Breast epithelium (tissue), 3 donors: ENCODE results near the gene SNX30.
"Not testable (repeated sequence)": the region's sequence is repeated elsewhere in the genome, so short reads cannot be mapped to it uniquely, and the experiment has no call there.

Experiments
- CTCF ChIP-seq, 3 donors: fragments of 450-650 bp; IDR thresholded peaks; one replicate each; pipeline ENCODE4 v1.5.1; 2016 to 2017; ENCODE audit warnings: antibody characterized with exemption in 3 of 3, mild to moderate bottlenecking in 3 of 3, moderate library complexity in 3 of 3
- POLR2AphosphoS5 ChIP-seq, 3 donors: sonication (generic); formaldehyde crosslinking; IDR thresholded peaks; one replicate each; pipeline ENCODE4 v1.6.1; 2017; ENCODE audit warnings: antibody characterized with exemption in 3 of 3

DNA sequence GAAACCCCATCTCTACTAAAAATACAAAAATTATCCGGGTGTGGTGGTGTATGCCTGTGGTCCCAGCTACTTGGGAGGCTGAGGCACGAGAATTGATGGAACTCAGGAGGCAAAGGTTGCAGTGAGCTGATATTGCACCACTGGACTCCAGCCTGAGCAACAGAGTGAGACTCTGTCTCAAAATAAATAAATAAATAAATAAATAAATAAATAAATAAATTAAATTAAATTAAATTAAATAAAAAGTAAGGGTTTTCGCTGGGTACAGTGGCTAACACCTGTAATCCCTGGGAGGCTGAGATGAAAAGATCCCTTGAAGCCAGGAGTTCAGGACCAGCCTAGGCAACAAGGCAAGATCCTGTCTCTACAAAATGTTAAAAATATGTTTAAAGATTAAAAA, 27.8 kb upstream of the SNX30 start:
- not testable (repeated sequence) for TF ChIP-seq POLR2AphosphoS5, CTCF (IDR thresholded peaks at IDR 0.05)
